ENCODE data around the gene PCMTD2. TPM values are rescaled to one million over a fixed set of nuclear protein-coding genes. Genes with fewer than 3 reads are reported as not detected.

The PCMTD2 gene
- total RNA-seq, 4 donors from 2014 or later: 36.5 to 54.8 (median 44.5) TPM

GRCh38 chr20:64222291-64222735 lies 33.2 kb upstream of the PCMTD2 start:
- TF ChIP-seq EP300 (IDR thresholded peaks at IDR 0.05): no peak
- TF ChIP-seq POLR2A (IDR thresholded peaks at IDR 0.05; ENCODE audit: low read depth): no peak
- TF ChIP-seq, protein P1, sequence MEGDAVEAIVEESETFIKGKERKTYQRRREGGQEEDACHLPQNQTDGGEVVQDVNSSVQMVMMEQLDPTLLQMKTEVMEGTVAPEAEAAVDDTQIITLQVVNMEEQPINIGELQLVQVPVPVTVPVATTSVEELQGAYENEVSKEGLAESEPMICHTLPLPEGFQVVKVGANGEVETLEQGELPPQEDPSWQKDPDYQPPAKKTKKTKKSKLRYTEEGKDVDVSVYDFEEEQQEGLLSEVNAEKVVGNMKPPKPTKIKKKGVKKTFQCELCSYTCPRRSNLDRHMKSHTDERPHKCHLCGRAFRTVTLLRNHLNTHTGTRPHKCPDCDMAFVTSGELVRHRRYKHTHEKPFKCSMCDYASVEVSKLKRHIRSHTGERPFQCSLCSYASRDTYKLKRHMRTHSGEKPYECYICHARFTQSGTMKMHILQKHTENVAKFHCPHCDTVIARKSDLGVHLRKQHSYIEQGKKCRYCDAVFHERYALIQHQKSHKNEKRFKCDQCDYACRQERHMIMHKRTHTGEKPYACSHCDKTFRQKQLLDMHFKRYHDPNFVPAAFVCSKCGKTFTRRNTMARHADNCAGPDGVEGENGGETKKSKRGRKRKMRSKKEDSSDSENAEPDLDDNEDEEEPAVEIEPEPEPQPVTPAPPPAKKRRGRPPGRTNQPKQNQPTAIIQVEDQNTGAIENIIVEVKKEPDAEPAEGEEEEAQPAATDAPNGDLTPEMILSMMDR (IDR thresholded peaks at IDR 0.05): no peak
- no peak for TF ChIP-seq POLR2AphosphoS5 (IDR thresholded peaks at IDR 0.05)
- WGBS: 61% methylated on average over 5 of the region's 5 CpGs
- H3K27ac ChIP-seq (replicated peaks in 1 of 4): no peak overlapping the region

DNA sequence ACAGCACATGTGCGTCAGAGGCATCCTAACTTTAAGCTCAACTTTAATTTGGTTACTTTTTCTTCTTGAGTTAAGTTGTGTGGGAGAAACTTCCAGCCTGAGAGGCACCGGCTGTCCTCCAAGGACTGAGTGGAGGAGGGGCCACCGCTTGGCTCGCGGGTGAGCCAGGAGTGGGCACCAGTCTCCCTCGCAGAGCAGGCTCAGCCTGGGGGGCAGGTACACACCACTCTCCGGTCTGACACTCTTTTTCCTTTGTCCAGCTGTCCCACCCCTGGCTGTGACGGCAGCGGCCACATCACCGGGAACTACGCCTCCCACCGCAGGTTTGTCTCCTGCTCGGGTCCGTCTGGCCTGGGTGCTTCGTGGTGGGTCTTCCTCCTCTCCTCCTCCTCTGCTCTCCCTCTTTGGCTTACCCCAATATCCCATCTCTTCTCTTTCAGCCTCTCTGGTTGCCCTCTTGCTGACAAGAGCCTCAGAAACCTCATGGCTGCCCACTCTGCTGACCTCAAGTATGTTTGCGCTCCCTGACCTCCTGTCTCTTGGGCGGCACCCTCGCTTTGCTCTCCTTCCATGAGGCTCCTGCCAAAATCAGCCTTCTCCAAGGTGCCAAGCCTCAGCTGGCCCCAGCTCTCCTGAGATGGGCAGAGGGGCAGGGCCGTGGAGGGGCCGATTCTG lies 32.6 kb upstream of the PCMTD2 start:
- intact Hi-C loops (cut with DNase I): no loop called here
- Histone ChIP-seq H3K4me1 (peaks cover 9 to 29% (median 15%) of the 10 kb centered on the region in 4 donors), H3K27me3 (peaks cover 0 to 46% (median 0%) of the 10 kb centered on the region in 4 donors), H3K27ac (replicated peaks in 1 of 4) (no peak overlapping the region), H3K4me3 (no peak overlapping the region), H3K36me3 (no peaks in the 10 kb centered on the region), H3K9me3 (no peaks in the 10 kb centered on the region)
- WGBS: 87% methylated on average over 16 of the region's 20 CpGs
- no peak for DNase-seq (ENCODE audit: extremely low spot score)
- TF ChIP-seq, protein P1 (IDR thresholded peaks at IDR 0.05): no peak
- TF ChIP-seq EP300 (IDR thresholded peaks at IDR 0.05): no peak
- TF ChIP-seq POLR2AphosphoS5 (IDR thresholded peaks at IDR 0.05): no peak
- no peak for TF ChIP-seq POLR2A (IDR thresholded peaks at IDR 0.05; ENCODE audit: low read depth)

More at GRCh38 chr20:64222291-64222735, 33.2 kb upstream of the PCMTD2 start:
- Histone ChIP-seq H3K9me3 (no peaks in the 10 kb centered on the region), H3K27me3 (peaks cover 0 to 43% (median 0%) of the 10 kb centered on the region in 4 donors), H3K36me3 (no peaks in the 10 kb centered on the region), H3K4me1 (peaks cover 9 to 29% (median 15%) of the 10 kb centered on the region in 4 donors), H3K4me3 (no peak overlapping the region)
- DNase-seq (ENCODE audit: extremely low spot score): no peak
- intact Hi-C loops (cut with DNase I): no loop called here

DNA sequence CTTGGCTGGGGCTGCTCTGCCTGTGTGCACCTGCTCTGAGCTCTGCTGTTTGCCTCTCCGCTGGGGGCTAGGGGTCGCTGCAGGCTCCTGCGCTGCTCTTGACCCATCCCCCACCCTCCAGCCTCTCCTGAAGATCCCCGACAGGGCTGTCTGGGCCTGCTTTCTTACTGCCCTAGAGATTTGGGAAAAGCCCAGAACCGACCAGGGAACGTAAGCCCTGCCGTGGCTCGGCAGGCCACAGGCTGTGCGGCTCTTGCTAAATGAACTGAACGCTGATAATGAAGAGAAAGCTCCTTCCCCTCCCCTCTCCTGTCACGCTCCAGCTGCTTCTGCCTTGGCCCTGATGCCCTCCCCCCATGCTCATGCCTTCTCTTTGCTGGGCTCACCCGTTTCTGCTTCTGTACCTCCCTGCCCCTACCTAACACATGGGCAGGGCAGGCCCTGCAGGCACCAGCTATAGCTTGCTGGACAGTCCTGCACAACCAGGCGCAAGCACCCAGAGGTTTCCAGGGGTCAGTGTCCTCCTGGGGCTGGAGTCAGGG lies 32.0 kb upstream of the PCMTD2 start:
- Histone ChIP-seq H3K27ac (replicated peaks in 1 of 4) (no peak overlapping the region), H3K4me1 (peaks cover 9 to 29% (median 15%) of the 10 kb centered on the region in 4 donors), H3K27me3 (peaks cover 0 to 46% (median 0%) of the 10 kb centered on the region in 4 donors), H3K36me3 (no peaks in the 10 kb centered on the region), H3K9me3 (no peaks in the 10 kb centered on the region), H3K4me3 (no peak overlapping the region)
- TF ChIP-seq, protein P1 (IDR thresholded peaks at IDR 0.05): no peak
- TF ChIP-seq POLR2A (IDR thresholded peaks at IDR 0.05; ENCODE audit: low read depth) (no peak), POLR2AphosphoS5 (IDR thresholded peaks at IDR 0.05) (no peak), EP300 (IDR thresholded peaks at IDR 0.05) (no peak)
- 58% methylated on average over 9 of the region's 13 CpGs for WGBS
- intact Hi-C loops (cut with DNase I): no loop called here
- no peak for DNase-seq (ENCODE audit: extremely low spot score)

- no peaks in the 10 kb centered on the region for H3K9me3 ChIP-seq
- peaks cover 0 to 46% (median 0%) of the 10 kb centered on the region in 4 donors for H3K27me3 ChIP-seq
- H3K27ac ChIP-seq (replicated peaks in 1 of 4): no peak overlapping the region
- WGBS: 61% methylated on average over 10 of the region's 10 CpGs
- no peak overlapping the region for H3K4me3 ChIP-seq
- no peaks in the 10 kb centered on the region for H3K36me3 ChIP-seq
- no peak for DNase-seq (ENCODE audit: extremely low spot score)
- TF ChIP-seq EP300 (IDR thresholded peaks at IDR 0.05): no peak
- TF ChIP-seq POLR2AphosphoS5 (IDR thresholded peaks at IDR 0.05): no peak
- TF ChIP-seq, protein P1 (IDR thresholded peaks at IDR 0.05): no peak
- no peak for TF ChIP-seq POLR2A (IDR thresholded peaks at IDR 0.05; ENCODE audit: low read depth)
- intact Hi-C loops (cut with DNase I): no loop called here
- H3K4me1 ChIP-seq: peaks cover 9 to 29% (median 15%) of the 10 kb centered on the region in 4 donors
Observed at GRCh38 chr20:64224351-64225170, 31.0 kb upstream of the PCMTD2 start.
